ENCODE results near the gene FURIN. TPM values are rescaled to one million over a fixed set of nuclear protein-coding genes. Genes with fewer than 3 reads are reported as not detected.

Gene FURIN
- total and polyA plus RNA-seq, 9 of the 15 experiments (the other 6 are each of a cell fraction or from before 2014, with no cell fraction given): 0.92 to 99.9 (median 34.8) TPM

GRCh38 chr15:90895571-90896117, 27.3 kb downstream of the FURIN start (continued):
- TF ChIP-seq RBM17 (IDR thresholded peaks at IDR 0.05; ENCODE audit: borderline replicate concordance, low read depth, low read length): no peak
- no peak for TF ChIP-seq ZNF121 (CRISPR knock-in tag; conservative IDR thresholded peaks at IDR 0.05)
- peak; percentile 80 for TF ChIP-seq ELF1 (tag; IDR thresholded peaks at IDR 0.05)
- no peak for TF ChIP-seq EWSR1 (IDR thresholded peaks at IDR 0.05; ENCODE audit: borderline replicate concordance, low read depth, partially characterized antibody)
- no peak for TF ChIP-seq NFE2L1 (tag; IDR thresholded peaks at IDR 0.05; ENCODE audit: borderline replicate concordance, low read depth)
- no peak for TF ChIP-seq HMG20B (CRISPR knock-in tag; IDR thresholded peaks at IDR 0.05)
- TF ChIP-seq MXI1 (IDR thresholded peaks at IDR 0.05; ENCODE audit: low read depth, low read length): 0 out of 2 replicates have a peak, but pooled peaks have one; percentile 24
- no peak for TF ChIP-seq NUFIP1 (IDR thresholded peaks at IDR 0.05; ENCODE audit: partially characterized antibody)
- no peak for TF ChIP-seq NFXL1 (CRISPR knock-in tag; IDR thresholded peaks at IDR 0.05)
- no peak for TF ChIP-seq ZNF140 (CRISPR knock-in tag; IDR thresholded peaks at IDR 0.05)
- TF ChIP-seq ADNP (tag; IDR thresholded peaks at IDR 0.05): no peak
- TF ChIP-seq PHF20 (IDR thresholded peaks at IDR 0.05; ENCODE audit: partially characterized antibody): peak; percentile 39
- peak; percentile 76 for TF ChIP-seq ARID1B (IDR thresholded peaks at IDR 0.05)
- no peak for TF ChIP-seq TRIM25 (IDR thresholded peaks at IDR 0.05; ENCODE audit: borderline replicate concordance)
- TF ChIP-seq KAT7 (CRISPR knock-in tag; IDR thresholded peaks at IDR 0.05; ENCODE audit: borderline replicate concordance): no peak
- TF ChIP-seq ZNF408 (CRISPR knock-in tag; IDR thresholded peaks at IDR 0.05; ENCODE audit: low read depth): no peak
- peak in 1 of 3 experiments; percentile 11 for TF ChIP-seq YY1 (IDR thresholded peaks at IDR 0.05; ENCODE audit: borderline replicate concordance in 1 of 3, control insufficient read depth in 1 of 3, extremely low read depth in 1 of 3, insufficient read depth in 3 of 3, insufficient read length in 1 of 3, insufficient replicate concordance in 2 of 3, low read depth in 1 of 3, low read length in 2 of 3)
- TF ChIP-seq PHF21A (IDR thresholded peaks at IDR 0.05; ENCODE audit: borderline replicate concordance, low read depth): no peak
- TF ChIP-seq PHF8 (IDR thresholded peaks at IDR 0.05; ENCODE audit: borderline replicate concordance, low read length): no peak
- peak; percentile 52 for TF ChIP-seq SMC3 (conservative IDR thresholded peaks at IDR 0.05; ENCODE audit: insufficient read depth, low read depth, low read length)
- peak; percentile 51; the same call in 1 of the 2 replicates for TF ChIP-seq SOX6 (IDR thresholded peaks at IDR 0.05)
- TF ChIP-seq CBX8 (IDR thresholded peaks at IDR 0.05; ENCODE audit: borderline replicate concordance, extremely low read depth, low read depth, low read length, poor library complexity, severe bottlenecking): no peak

Data from K562 (cell line).